NCI-H524 treated with DMSO at 0.1 percent for 48 hours (cell line): ENCODE measurements around the gene OVOL1.
A peak's percentile ranks its signal among the peaks of the same experiment; 100 is the strongest.

ENCODE experiments used
- DNase-seq: peaks from one replicate; lab custom pipeline; 2025; lab: John Stamatoyannopoulos, UW

Gene OVOL1

GRCh38 chr11:65791719-65792213 lies 4.9 kb downstream of the OVOL1 start:
- no peak for DNase-seq

GRCh38 chr11:65792456-65792855 lies 5.6 kb downstream of the OVOL1 start:
- no peak for DNase-seq

GRCh38 chr11:65793144-65793581 lies 6.3 kb downstream of the OVOL1 start:
- no peak for DNase-seq

- no peak for DNase-seq
Observed at GRCh38 chr11:65793625-65794400, 7.0 kb downstream of the OVOL1 start.

- DNase-seq: no peak
Observed at GRCh38 chr11:65794570-65795510, 8.0 kb downstream of the OVOL1 start.

- no peak for DNase-seq
Observed at GRCh38 chr11:65796726-65797601, 10.1 kb downstream of the OVOL1 start.

- DNase-seq: no peak
Observed at GRCh38 chr11:65797711-65798110, 10.8 kb downstream of the OVOL1 start.

GRCh38 chr11:65798882-65799281 lies 12.0 kb downstream of the OVOL1 start:
- no peak for DNase-seq

GRCh38 chr11:65801153-65801987 lies 14.5 kb downstream of the OVOL1 start:
- DNase-seq: no peak

- DNase-seq: no peak
Observed at GRCh38 chr11:65802841-65803240, 16.0 kb downstream of the OVOL1 start.

GRCh38 chr11:65803797-65804492 lies 17.1 kb downstream of the OVOL1 start:
- DNase-seq: no peak

- no peak for DNase-seq
Observed at GRCh38 chr11:65806979-65807378, 20.1 kb downstream of the OVOL1 start.

GRCh38 chr11:65808744-65809341 lies 22.0 kb downstream of the OVOL1 start:
- DNase-seq: no peak

- DNase-seq: no peak
Observed at GRCh38 chr11:65809496-65809895, 22.6 kb downstream of the OVOL1 start.

- no peak for DNase-seq
Observed at GRCh38 chr11:65810046-65810868, 23.4 kb downstream of the OVOL1 start.

GRCh38 chr11:65811764-65812475 lies 25.1 kb downstream of the OVOL1 start:
- DNase-seq: peak; percentile 11

GRCh38 chr11:65814131-65814985 lies 27.5 kb downstream of the OVOL1 start:
- DNase-seq: no peak
